NB4 (cell line): Measurements from ENCODE around the gene COPE.
"Not testable (repeated sequence)": the region's sequence is repeated elsewhere in the genome, so short reads cannot be mapped to it uniquely, and the experiment has no call there.

Experiments
- DNase-seq: peaks from one replicate; pipeline ENCODE4 v3.0.0; 2010; ENCODE audit warnings: low read depth
- H3K4me3 ChIP-seq: one replicate; pipeline ENCODE4 v1.5.1; 2011; ENCODE audit warnings: mild to moderate bottlenecking, low read depth, low read length, moderate library complexity
- CTCF ChIP-seq: IDR thresholded peaks from one replicate; pipeline ENCODE4 v1.5.1; 2012; ENCODE audit warnings: low read depth, low read length
- MYC ChIP-seq: IDR thresholded peaks from 2 replicates; pipeline ENCODE4 v1.6.1; 2011; ENCODE audit warnings: low read depth, low read length
- POLR2A ChIP-seq: IDR thresholded peaks from 2 replicates; pipeline ENCODE4 v1.6.1; 2011; ENCODE audit warnings: mild to moderate bottlenecking; ENCODE audit not compliant: insufficient read length; ENCODE audit errors: extremely low read depth
- TF ChIP-seq, protein P1 (sequence below): IDR thresholded peaks from 2 replicates; pipeline ENCODE4 v1.6.1; 2011; ENCODE audit warnings: low read depth, low read length

COPE gene

DNA sequence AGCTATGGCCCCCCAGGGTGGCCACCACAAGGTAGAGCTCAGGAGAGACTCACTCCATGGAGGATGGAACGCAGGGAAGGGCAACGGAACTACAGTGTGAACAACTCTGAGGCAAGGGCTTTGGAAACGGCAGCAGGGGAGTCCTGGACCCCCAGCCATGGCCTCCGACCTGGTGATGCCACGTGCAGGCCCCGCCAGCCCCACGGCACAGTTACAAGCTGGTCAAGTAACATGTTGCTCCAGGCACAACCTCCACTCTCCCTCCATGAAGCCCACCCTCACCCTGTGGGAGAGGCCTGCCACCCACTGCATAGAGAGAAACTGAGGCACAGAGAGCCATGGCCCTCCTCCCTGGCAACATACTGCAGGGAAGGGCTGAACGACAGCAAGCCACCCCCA, 14.1 kb downstream of the COPE start:
- TF ChIP-seq, protein P1, sequence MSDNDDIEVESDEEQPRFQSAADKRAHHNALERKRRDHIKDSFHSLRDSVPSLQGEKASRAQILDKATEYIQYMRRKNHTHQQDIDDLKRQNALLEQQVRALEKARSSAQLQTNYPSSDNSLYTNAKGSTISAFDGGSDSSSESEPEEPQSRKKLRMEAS = no peak
- no peak for TF ChIP-seq CTCF
- TF ChIP-seq MYC = no peak
- TF ChIP-seq POLR2A = no peak
- DNase-seq = no peak
- H3K4me3 ChIP-seq = no peak overlapping the region

DNA sequence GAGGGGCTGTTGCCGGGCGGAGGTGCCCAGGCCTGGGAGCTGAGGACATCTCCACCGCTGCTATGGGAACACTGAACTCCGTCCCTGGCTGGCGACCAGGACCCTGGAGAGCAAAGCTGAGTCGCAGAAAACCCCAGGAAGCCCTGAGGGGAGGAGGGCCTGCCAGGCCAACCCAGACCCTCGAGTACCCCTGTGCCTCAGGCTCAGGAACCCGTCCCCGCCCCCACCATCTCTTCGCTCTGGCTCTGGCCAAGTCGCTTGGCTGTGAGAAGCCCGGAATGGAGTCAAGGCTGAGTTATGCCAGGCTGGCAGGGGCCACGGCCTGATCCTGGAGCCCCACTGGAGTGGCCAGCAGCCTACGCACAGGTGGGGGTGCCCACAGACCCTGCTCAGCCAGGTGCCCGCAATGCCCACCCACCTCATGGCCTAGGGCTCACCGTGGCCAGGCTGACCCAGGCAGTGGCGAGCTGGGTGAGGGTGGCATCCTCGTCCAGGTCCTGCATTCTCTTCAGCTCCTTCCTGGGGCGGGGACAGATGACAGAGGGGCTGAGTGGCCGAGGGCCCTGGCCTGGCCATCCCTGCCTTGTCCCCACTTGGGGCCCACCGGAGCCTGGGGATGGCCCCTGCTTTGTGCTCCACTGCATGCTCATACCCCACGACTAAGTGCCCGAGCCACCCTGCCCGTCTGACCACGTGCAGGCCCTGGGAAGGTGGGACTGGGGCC, 14.7 kb downstream of the COPE start:
- DNase-seq = no peak
- TF ChIP-seq POLR2A = no peak
- TF ChIP-seq, protein P1 = no peak
- TF ChIP-seq MYC = no peak
- TF ChIP-seq CTCF = no peak
- H3K4me3 ChIP-seq = no peak overlapping the region

DNA sequence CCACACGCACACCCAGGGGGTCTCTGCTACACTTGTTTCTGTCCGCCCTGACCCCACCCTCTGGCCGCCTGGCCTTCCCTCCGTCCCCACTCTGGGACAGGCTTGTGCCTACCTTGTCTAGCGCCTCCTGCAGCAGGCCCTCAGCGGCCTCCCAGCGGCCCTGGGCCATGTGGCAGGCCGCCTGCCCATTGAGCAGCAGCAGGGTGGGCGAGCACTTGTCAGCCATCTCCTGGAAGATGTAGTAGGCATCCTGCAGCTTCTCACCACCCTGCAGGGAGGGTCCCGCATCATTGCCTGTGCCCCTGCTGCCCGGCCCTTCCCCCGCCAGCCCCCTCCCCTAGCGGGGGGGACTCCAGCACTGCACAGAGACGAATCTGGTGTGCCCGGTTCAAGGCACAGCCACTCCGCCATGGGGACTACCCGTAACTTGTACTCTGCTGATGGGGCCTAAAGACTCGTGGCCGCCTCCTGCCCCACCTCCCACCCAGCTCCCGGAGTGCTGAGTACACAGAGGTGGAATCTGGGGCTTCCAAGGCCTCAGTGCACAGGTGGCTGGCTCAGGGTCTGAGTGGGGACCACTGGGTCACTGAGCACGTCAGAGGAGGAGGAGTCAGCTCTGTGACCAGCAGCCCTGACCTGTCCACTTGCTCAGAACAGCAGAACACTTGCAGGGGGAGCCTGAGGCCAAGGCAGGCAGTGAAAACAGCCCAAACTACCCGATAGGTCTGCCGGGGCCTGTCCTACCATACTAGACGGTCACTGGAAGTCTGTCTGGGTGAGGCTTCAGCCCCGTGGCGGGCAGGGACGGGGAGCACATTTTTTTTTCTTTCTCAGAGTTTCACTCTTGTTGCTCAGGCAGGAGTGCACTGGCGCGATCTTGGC, 15.8 kb downstream of the COPE start:
- TF ChIP-seq POLR2A (no peak), MYC (no peak), CTCF (no peak)
- TF ChIP-seq, protein P1 = no peak
- DNase-seq = no peak
- H3K4me3 ChIP-seq = no peak overlapping the region

GRCh38 chr19:18902519-18902918, 16.7 kb downstream of the COPE start:
- DNase-seq, H3K4me3 ChIP-seq: not testable (repeated sequence)

- TF ChIP-seq, protein P1 = no peak
- TF ChIP-seq MYC (no peak), POLR2A (no peak), CTCF (no peak)
- no peak for DNase-seq
- no peak overlapping the region for H3K4me3 ChIP-seq
Observed at GRCh38 chr19:18901491-18901890, 17.7 kb downstream of the COPE start.

GRCh38 chr19:18900700-18901481, 18.3 kb downstream of the COPE start:
- no peak overlapping the region for H3K4me3 ChIP-seq
- DNase-seq = no peak
- TF ChIP-seq, protein P1 = no peak
- no peak for TF ChIP-seq POLR2A
- no peak for TF ChIP-seq MYC
- no peak for TF ChIP-seq CTCF
